Hematopoietic multipotent progenitor cell treated with erythropoietin and hydrocortisone succinate and interleukin-3 and kit ligand, for 6 days (in vitro differentiated cells): Measurements from ENCODE around the gene MAML3.

ENCODE experiments used
- DNase-seq: peaks from one replicate; pipeline ENCODE4 v3.0.0-alpha.2; 2015

The MAML3 gene

DNA sequence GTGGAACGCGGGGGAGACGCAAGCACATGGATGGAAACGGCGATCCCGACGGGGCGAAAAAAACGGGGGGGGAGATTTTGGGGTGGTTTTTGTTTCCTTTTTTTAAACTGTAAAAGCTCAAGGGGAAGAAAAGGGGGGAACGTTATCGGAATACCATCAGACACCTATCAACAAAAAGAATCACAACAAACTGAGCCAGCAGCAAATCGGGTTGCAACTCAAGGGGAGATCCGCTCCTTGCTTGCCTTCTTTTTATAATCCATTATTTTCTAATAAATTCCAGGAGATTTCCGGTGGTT, 616 bp downstream of the MAML3 start:
- DNase-seq: no peak

DNA sequence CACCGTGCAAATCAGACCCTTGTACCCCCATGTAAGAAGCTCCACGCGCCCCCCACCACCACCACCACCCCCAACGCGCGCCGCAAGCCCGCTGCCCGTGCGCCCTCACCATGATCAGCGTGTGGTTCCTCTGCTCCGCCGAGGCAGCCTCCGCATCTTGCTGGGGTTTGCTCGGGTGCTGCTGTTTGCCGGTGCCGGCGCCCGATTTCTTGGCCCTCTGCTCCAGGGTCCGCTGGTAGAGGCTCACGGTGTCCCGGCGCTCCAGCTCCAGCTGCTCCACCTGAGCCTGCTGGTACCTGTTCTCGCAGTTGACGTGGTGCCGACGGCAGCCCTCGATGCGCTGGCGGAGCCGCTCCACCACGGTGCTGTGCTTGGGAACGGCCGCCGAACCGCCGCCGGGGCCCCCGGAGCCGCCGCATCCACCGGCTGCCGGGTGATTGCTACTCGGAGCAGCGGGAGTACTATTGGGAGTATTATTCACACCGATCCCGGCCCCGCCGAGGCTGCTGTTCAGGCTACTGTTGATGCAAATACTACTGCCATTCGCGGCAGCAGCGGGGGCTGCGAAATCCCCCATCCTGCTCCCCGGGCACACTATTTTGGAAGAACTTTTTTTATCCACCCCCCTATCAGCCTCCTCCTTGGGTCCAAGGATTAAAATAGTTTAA, 1.1 kb downstream of the MAML3 start:
- peak; percentile 59 for DNase-seq

DNA sequence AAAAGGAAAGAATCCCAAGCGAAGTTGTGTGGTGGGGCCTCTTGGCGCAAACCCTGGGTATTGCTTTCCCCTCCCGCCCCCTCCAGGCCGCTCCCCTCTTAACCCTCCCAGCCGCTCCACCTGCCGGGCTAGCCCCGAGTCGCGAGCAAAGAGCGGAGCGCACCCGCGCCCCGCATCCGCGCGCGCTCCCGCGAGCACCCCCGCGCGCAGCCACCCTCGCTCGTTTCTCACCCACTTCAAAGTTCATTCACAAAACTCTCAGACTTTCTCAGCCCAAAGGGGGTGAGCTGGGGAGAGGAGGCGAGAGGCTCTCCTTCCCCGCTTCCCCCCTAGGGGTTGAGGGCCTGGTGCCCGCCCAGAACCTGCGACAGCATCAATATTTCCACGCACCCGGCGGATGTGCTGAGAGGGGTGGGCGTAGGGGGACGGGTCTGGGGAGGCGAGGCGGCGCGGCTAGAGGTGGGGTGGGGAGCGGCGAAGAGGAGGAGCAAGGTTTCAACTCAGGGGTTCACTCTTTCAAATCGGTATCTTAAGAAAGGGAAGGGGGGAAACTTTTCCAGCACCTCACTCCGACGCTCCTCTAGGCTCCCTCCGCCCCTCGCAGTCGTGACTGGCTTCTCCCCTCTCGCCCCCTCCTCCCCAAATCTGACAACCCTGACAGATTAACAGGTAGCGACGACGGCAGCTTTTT, 1.8 kb downstream of the MAML3 start:
- peak; percentile 85 for DNase-seq

DNA sequence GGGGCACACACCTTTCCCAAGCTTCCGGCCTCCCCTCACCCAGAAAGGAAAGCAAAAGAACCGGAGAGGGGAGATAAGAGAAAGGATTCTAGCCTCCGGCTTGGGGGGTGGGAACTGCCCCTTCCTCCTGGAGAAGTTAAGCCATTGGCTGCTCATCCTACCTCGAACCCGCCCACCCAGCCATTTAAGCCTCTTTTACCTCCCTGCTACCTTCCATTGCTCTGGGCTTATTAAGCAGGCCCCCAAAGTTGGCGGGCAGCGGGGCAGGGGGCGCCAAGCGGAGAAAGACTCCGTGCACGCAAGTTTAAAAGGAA, 2.3 kb downstream of the MAML3 start:
- DNase-seq: peak; percentile 98

DNA sequence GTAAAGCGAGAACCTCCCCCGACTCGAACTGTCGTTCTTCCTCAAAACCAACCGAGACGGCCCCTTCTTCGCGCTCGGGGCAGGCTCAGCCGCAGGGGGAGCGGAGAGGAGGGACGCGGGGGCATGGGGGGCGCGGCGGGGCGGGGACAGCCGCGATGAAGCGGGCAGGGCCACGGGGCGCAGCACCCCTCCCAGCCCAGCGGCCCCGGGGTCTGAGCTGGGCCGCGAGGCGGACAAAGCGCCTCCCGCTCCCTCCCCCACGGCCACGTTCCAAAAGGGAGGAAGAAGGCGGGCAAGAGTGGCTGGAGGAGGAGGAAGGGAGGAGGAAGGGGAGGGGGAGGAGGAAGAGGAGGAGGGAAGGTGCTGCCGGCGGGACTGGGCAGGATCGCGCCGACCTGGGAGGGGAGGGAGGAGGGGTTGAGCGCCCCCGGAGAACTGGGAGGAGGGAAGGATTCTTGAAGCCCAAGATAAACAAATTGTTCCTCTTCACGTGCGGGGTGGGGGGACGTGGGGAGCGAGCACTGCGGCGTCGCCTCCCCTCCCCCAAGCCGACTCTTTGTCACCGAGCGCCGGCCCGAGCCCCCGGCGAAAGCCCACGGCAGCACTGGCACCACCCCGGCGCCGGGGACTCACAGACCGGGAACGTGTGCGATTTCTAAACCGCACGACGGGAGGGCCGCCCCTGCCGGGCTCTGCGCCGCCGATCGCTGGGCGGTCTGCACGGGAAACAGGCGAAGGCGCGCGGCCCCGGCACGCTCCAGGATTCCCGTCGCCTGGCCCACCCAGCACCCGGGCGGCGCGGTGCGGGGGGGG, 2.9 kb downstream of the MAML3 start:
- peak; percentile 95 for DNase-seq

DNA sequence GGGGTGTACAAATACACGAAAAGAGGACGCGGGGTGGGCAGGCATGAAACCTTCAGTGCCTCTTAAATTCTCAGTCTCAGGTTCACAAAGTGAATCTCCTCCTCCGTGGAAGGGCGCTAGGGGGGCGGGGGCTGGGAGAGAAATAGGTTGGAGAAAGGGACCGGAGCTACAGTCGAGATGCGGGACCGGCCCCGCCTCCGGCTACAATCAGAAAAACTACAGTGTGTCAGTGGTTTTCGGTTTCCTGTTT, 3.4 kb downstream of the MAML3 start:
- no peak for DNase-seq

DNA sequence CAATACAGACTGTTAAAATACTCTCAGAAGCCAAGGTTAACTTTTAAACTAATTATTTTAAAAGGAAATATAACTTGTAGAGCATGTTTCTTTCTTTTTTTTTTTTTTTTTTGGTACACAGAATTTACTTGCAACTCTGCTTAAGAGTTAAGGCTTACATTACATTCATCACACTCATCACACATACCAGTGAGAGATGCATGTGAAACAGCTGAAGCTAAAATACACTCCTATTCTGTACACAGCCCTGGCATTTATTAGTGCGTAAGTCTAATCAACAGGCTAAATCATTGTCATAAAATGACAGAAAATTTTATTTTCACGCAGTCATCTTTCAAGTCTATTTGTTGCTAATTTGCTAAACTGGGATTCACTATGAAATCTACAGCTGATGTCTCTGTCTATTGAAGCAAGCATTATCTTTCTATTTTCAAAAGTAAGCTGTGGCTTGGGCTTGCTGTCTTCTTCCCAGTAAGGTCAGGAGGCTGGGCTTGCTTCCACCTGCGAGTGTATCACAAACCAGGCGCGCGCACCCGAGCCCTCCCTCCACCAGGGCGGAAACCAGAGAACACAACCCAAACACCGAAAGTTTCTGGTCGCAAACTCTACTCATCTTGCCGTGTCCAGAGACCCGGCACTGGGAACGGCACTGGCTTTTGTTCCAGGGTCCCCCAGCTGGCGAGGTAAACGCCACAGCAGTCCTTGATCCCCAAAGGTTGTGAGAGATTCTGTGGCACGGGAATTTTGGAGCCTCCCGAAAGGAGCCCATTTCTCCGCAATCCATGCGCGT, 3.9 kb downstream of the MAML3 start:
- DNase-seq: peak; percentile 87

DNA sequence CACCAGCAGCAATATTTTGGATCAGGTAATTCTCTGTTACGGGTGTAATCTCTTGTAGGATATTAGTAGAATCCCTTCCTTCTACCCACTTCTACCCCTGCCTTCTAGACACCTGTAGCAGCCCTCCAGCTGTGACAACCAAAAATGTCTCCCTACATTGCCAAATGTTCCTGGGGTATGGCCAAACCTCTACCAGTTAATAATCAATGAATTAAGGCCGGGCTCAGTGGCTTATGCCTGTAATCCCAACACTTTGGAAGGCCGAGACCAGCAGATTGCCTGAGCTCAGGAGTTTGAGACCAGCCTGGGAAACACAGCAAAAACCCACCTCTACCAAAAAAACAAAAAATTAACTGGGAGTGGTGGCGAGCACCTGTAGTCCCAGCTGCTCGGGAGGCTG, 9.9 kb downstream of the MAML3 start:
- DNase-seq: no peak

DNA sequence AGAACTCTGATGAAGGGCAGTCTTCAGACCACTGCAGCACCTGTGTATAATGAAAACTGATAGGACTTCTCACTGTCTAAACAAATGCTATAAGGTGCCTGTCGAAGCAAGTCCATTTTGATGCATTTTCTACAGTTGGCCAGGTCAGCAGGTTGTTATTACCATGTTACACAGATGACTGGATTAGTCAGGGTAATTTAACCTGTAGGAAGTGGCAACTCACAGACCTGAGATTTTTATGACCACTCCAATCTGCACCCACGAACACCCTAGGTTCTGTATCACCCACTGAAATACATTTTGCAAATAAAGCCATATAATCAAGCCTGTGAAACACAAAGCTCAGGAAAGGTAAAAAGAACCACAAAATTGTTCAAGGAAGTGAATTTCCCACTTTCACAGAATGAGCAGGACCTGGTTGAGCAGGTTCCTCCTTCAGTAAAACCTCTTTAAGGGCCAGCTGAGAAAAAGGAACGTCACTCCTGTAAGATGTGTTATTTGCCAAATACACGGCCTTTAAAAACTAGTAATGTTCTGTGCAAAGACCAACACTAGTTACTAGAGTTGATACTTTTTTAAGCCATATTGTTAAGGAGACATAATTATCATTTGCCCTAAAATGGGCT, 12.7 kb downstream of the MAML3 start:
- DNase-seq: no peak

DNA sequence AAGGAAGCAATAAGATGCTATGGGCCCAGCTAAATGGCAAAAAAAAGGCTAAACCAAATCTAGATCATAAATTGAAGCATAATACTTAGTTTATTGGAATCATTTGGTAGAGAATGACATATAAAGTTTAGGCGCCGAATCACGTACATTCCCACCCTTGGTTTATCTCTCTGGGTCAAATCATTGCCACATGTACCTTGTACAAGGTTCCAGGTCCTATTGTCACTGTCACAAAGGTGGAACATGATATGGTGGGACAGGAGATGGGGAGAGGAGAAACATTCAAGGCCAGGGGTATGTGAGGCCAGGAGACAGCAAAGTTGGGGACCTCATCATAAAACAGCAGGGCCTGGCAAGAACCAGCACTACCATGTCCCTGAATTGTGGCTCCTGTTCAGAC, 13.4 kb downstream of the MAML3 start:
- no peak for DNase-seq

DNA sequence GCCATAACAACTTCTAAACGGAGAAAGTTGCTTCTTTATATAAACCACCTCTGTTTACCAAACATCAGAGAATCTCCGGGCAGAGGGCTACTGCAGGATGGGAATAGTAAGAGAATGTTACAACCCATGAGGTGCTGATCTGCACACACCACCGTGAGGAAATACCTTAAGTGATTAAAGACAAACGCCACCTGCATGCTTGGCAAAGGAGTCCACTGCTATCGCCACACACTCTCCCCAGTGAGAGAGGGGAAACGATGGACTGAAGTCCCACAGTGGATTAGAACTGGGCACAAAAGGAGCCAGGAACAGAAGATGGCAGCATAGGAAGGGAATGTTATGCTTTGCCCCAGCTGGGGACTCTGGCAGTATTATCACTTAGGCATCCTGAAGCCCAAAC, 15.6 kb downstream of the MAML3 start:
- DNase-seq: no peak

DNA sequence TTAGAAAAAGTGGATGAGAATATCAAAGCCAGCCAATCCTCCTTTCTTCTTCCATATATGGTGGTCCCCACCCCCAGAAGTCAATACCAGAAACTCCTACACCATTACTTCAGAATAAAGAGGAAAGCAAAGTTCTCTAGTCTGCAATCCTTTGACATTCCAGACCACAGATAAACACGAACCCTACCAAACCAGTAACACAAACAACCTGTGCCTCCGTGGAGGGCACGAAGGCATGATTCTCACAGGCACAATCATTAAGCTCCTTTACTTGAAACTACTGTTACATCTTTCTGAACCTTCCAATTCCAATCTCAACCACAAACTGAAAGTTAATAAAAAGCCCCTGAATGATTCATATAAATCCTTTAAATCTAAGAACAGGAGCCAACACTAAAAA, 16.3 kb downstream of the MAML3 start:
- DNase-seq: no peak

DNA sequence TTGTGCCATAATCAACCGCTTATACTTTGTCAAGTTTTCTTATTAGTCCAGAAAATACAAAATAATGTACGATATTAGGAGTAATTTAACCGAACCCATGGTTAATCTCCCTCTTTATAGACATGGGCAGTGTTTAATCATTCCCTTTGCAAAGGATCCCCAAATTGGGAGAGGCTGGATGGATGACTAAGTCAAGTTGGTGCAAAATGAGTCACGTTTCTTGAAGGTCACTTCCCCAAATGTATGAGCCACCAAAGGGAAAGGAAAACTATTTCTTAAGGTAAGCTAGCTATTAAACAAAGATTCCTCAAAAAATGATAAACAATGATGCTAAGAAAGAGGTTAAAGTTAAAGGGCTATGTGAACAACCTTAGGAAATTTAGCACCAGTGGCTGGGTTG, 17.5 kb downstream of the MAML3 start:
- DNase-seq: no peak

DNA sequence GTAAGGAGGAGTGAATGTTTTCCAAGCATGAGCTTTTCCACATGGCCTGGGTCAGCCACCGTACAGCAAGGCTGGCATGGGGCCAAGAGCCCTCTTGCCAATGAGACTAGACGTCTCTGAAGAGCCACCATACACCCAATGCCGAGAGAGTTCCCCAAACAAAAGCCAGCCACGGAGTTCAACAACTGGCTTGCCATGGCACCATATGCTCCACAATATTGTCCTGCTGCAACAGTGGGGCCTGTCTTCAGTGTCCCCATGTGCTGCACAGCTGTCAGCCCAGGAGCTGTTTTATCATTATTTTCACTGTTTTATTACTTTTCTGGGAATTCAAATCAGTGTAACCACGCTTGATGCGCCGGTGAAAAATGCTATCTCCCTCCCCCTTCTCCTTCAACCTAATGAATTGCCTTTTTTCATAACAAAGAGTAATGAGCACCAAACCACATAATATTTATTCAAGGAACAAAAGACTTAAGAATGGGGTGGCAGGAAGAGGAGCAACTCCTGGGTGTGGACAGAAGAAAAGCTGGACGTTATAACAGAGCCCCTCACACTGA, 18.4 kb downstream of the MAML3 start:
- DNase-seq: no peak

DNA sequence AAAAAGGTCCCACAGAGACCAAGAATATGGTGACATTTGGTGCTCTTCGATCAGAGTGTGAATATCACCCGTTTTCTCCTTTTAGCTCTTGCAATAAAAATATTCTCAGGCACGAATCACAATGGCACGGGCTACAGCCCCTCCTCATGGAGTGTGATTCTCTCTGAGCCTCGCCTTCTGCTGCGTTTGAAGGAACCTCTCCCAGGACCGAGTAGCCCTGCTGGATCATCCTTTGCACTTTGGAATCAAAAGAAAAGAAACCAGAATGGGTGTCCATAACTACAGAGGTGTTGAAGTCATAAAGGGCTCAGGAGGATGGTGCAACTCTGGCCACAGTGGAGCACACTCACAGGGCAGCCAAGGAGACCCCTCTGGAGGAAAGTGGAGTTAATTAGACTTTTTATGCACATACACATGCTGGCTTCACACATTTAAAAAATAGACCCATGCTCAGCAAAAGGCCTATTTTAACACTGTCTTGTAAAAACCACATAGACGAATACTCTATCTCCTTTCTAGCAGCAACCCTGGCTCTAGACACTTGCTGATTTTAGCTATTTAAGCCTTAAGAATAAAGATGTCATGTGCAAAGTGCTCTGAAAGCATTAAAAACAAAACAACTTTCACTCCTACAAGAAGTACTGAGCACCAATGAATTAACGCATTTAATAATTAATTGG, 19.1 kb downstream of the MAML3 start:
- DNase-seq: no peak

DNA sequence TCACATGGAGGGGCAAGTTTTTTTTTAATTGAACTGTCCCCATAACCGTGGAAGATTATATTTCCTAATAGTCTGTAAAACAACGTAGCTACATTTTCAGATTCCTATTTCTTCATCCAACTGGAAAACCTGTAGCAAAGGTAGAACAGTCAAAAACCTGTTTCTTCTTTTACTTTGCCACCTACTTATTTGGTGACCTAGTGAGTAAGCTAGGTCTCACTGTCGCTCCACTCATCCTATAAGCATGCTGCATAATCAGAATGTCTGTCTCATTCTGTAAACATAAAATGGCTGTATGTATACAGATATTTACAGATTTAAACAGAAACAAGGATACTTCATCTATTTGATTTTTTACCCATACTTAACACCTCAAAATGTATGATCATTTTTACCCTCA, 20.4 kb downstream of the MAML3 start:
- no peak for DNase-seq

DNA sequence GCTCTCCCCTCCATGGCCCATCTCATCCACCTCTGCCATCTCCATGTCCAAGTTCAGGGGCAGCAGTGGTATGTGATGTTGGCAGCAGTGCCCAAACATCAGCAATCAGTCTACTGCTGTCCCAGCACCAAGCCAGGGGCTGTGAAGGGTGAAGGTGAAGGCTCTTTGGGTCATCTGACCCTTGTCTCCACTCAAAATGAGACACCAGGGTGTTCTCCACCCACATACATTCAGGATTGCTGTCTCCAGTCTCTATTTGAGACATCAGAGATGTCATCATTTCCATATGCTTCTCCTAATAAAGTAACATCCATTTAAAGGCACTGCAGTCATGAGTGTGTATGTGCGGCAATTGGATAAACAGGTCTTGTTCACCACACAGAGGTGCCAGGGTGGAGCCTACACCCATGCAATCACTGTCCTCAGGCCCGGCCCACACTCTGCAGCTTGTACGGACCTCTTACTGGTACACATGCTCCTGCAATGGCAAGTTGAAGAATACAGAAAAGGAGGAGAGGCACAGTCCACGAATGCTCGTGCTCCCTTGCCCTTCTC, 22.2 kb downstream of the MAML3 start:
- DNase-seq: no peak

DNA sequence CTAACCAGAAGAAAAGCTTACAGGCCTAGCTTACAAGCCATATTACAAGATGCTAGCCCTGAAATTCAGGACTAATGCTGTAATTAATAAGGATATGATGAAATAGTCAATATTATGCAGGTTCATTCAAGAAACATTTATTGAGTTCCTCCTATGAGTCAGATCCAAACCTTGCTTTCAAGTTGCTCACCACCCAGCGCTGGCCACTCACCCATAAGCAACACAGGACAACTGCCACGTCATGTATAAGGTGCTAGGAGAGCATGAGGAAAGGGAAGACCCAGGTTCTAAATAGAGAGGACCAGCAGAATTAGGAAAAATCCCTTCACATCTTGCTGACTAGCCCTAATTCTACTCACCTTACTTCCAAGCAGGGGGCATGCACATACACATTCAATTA, 23.3 kb downstream of the MAML3 start:
- no peak for DNase-seq

DNA sequence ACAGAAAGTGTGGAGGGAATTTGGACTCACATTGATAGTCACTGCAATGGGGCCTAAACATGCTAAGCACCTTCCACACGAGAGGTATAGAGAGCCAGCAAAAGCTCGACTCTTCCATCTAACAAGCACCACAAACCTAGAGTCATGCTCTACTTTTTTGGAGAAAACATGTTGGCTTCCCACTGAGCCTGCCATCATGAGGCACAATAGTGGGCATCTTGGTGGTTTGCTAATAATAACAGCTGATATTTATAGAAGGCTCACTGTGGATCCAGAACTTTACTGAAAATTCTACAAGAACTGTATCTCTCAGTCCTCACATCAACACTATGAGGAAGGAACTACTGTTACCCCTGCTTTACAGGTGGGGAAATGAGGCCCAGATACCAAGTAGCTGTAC, 26.6 kb downstream of the MAML3 start:
- DNase-seq: no peak

DNA sequence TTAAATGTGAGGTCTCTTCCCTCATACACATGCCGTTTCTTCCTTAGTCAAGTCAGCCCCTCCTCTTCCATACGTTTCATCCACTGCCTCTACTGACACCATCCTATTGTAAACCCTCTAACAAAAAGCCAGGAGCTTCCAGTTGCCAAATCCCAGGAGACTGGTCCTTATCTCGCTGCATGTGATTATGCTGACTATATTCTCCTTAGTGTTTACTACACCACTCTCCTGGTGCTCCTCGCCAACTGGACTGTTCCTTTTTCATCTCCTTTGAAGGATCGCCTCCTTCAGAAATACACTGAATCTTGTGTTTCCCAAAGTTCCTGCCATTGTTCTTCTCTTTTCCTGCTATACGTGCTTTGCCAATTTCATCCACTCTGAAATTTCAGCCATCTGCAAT, 27.7 kb downstream of the MAML3 start:
- no peak for DNase-seq

DNA sequence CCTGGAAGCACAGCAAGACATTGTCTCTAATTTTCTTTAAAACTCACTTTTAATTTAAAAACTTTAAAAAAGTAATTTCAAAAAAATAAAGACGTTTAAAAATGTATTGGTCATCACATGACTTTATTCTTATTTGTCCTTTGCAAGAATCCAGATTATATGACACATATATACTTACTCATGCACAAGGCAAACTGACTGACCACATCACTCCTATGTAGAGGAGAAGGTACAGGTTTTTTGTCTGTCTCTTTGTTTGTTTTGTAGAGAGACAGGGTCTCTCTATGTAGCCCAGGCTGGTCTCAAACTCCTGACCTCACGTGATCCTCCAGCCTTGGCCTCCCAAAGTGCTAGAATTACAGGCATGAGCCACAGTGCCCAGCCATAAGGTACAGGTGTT, 28.6 kb downstream of the MAML3 start:
- no peak for DNase-seq

DNA sequence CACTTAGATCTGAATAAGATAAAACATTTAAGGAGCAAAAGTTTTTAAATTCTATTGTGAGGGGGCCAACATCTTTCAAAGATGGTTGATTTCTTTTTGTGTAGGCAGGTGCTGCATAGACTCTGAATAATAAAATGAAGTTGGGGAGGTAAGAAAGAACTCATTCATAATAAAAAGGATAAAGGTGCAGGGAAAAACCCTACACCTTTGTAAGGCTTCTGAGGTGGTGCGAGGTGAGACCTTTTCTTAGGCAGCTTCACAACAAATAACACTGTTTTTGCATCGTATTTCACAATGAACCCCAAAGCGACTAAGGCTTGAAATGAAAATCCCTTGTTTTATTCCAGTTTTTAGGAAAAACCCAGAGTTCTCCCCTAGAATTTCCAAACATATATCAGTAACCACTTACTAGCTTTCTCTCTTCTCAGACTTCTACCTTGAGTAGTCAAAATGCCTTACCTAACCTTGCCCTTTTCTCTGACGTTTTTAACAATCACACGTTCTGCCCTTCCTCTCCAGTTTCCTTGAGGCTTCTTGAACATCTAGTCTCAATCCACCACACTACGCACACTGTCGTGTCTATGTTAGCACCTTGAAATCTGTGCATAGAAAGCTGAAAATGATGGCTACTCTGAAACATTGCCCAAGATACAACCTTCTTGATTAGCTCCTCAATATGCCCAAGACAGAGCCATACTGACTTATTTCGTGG, 30.2 kb downstream of the MAML3 start:
- DNase-seq: no peak
